IMR-90 (cell line): ENCODE measurements around the gene CYP39A1. TPM values are rescaled to one million over a fixed set of nuclear protein-coding genes. Genes with fewer than 3 reads are reported as not detected.

Source experiments
- ATAC-seq: fragments of 200-7000 bp; cut with Tn5 transposase; 2 replicates; pipeline ENCODE4 v1.9.1; 2020; ENCODE audit warnings: low read depth, mild to moderate bottlenecking, moderate library complexity
- BruUV-seq: library from RNA; stranded (reverse); fragments of 400-500 nt; replicated peaks from 2 replicates; lab custom pipeline; 2021; lab: Mats Ljungman, UMichigan
- CTCF ChIA-PET: fragments of 300-600 bp; formaldehyde crosslinking; extraction: SDS; loops from one replicate; lab custom pipeline; 2021; ENCODE audit warnings: antibody characterized with exemption; lab: Yijun Ruan, JAX
- POLR2A ChIA-PET: fragments of 300-600 bp; sonication (Branson Sonifier 250); formaldehyde crosslinking; loops from one replicate; lab custom pipeline; 2022; ENCODE audit warnings: antibody characterized with exemption; ENCODE audit not compliant: unreplicated experiment; lab: Charles Lee
- DNase-seq: peaks from one replicate; pipeline ENCODE4 v3.0.0; 2013
- H2AFZ ChIP-seq: replicated peaks from 2 replicates; pipeline ENCODE3; 2013; ENCODE audit warnings: low read length, mild to moderate bottlenecking; ENCODE audit not compliant: poor library complexity
- H2AK5ac ChIP-seq: 2 replicates; pipeline ENCODE4 v1.6.1; 2013; ENCODE audit warnings: low read depth, low read length, inconsistent platforms
- H2AK9ac ChIP-seq: replicated peaks from 2 replicates; pipeline ENCODE3; 2013; ENCODE audit warnings: mild to moderate bottlenecking, low read depth, low read length, moderate library complexity; ENCODE audit not compliant: poor library complexity
- H2BK120ac ChIP-seq: 2 replicates; pipeline ENCODE4 v1.6.1; 2013; ENCODE audit warnings: low read depth, low read length, inconsistent platforms
- H2BK15ac ChIP-seq: 3 replicates; pipeline ENCODE4 v1.6.1; 2013; ENCODE audit warnings: low read depth, low read length, inconsistent platforms
- H2BK20ac ChIP-seq: 2 replicates; pipeline ENCODE4 v1.6.1; 2013; ENCODE audit warnings: low read depth, mild to moderate bottlenecking, inconsistent platforms, low read length, moderate library complexity
- H2BK5ac ChIP-seq: 2 replicates; pipeline ENCODE4 v1.6.1; 2013; ENCODE audit warnings: mild to moderate bottlenecking, low read depth, low read length, inconsistent platforms; ENCODE audit not compliant: poor library complexity, severe bottlenecking
- H3K14ac ChIP-seq: replicated peaks from 2 replicates; pipeline ENCODE4 v1.6.1; 2013; ENCODE audit warnings: low read depth, low read length, inconsistent platforms
- H3K18ac ChIP-seq: 2 replicates; pipeline ENCODE4 v1.6.1; 2013; ENCODE audit warnings: low read depth, low read length, control low read depth
- H3K23ac ChIP-seq: 2 replicates; pipeline ENCODE4 v1.6.1; 2013; ENCODE audit warnings: low read depth, low read length, inconsistent platforms
- H3K27ac ChIP-seq: 2 replicates; pipeline ENCODE4 v1.5.1; 2013; ENCODE audit warnings: mild to moderate bottlenecking, control low read depth, low read length; ENCODE audit not compliant: insufficient read depth
- H3K27me3 ChIP-seq: 2 replicates; pipeline ENCODE4 v1.6.1; 2013; ENCODE audit warnings: low read length; ENCODE audit not compliant: control insufficient read depth, insufficient read depth
- H3K36me3 ChIP-seq: 2 replicates; pipeline ENCODE4 v1.6.1; 2013; ENCODE audit warnings: low read length, mixed read lengths; ENCODE audit not compliant: control insufficient read depth, insufficient read depth
- H3K4ac ChIP-seq: 2 replicates; pipeline ENCODE4 v1.6.1; 2013; ENCODE audit warnings: low read depth, low read length, inconsistent platforms
- H3K4me1 ChIP-seq: 2 replicates; pipeline ENCODE4 v1.6.1; 2013; ENCODE audit warnings: low read length, mixed read lengths; ENCODE audit not compliant: control insufficient read depth, insufficient read depth
- H3K4me2 ChIP-seq: 2 replicates; pipeline ENCODE4 v1.6.1; 2013; ENCODE audit warnings: low read depth, mild to moderate bottlenecking, control low read depth, low read length, moderate library complexity
- H3K4me3 ChIP-seq: 2 replicates; pipeline ENCODE4 v1.5.1; 2013; ENCODE audit warnings: low read depth, mild to moderate bottlenecking, control low read depth, low read length, moderate library complexity; ENCODE audit not compliant: insufficient read depth
- H3K56ac ChIP-seq: 2 replicates; pipeline ENCODE4 v1.6.1; 2013; ENCODE audit warnings: low read length, inconsistent platforms; ENCODE audit not compliant: insufficient read depth; ENCODE audit errors: extremely low read depth
- H3K79me1 ChIP-seq, 2 experiments: 2 replicates each; pipeline ENCODE4 v1.6.1; 2013; ENCODE audit warnings: low read length in 2 of 2, inconsistent platforms in 1 of 2, low read depth in 1 of 2
- H3K9ac ChIP-seq: 2 replicates; pipeline ENCODE4 v1.6.1; 2013; ENCODE audit warnings: low read depth, low read length, control low read depth
- H3K9me1 ChIP-seq: 2 replicates; pipeline ENCODE4 v1.6.1; 2013; ENCODE audit warnings: low read length, inconsistent platforms; ENCODE audit not compliant: insufficient read depth
- H3K9me3 ChIP-seq: 2 replicates; pipeline ENCODE4 v1.6.1; 2013; ENCODE audit warnings: low read length; ENCODE audit not compliant: control insufficient read depth, insufficient read depth
- H4K20me1 ChIP-seq: 2 replicates; pipeline ENCODE4 v1.6.1; 2013; ENCODE audit warnings: low read length, inconsistent platforms; ENCODE audit not compliant: insufficient read depth
- H4K5ac ChIP-seq: 2 replicates; pipeline ENCODE4 v1.6.1; 2013; ENCODE audit warnings: mild to moderate bottlenecking, low read depth, low read length, control low read depth
- H4K8ac ChIP-seq, 2 experiments: 2 replicates each; pipeline ENCODE4 v1.6.1; 2013; ENCODE audit warnings: low read depth in 2 of 2, low read length in 2 of 2, control low read depth in 1 of 2, inconsistent platforms in 1 of 2
- H4K91ac ChIP-seq: 2 replicates; pipeline ENCODE4 v1.6.1; 2013; ENCODE audit warnings: low read depth, low read length, inconsistent platforms; ENCODE audit not compliant: insufficient read depth
- BHLHE40 ChIP-seq: fragments of 150-350 bp; IDR thresholded peaks from 2 replicates; pipeline ENCODE4 v1.6.1; 2016; ENCODE audit warnings: mild to moderate bottlenecking, low read depth, low read length
- MAFK ChIP-seq: IDR thresholded peaks from 2 replicates; pipeline ENCODE4 v1.6.1; 2012; ENCODE audit warnings: low read depth, low read length, improper control_type of control experiment
- RAD21 ChIP-seq: IDR thresholded peaks from 2 replicates; pipeline ENCODE4 v1.6.1; 2012; ENCODE audit warnings: low read length, improper control_type of control experiment
- WGBS, 2 experiments: methylation state at CpG; one replicate each; pipeline versions ENCODE4 v1.1.5 to v1.1.7; 2013; ENCODE audit warnings: missing lambda C conversion rate in 2 of 2; ENCODE audit not compliant: insufficient read length in 1 of 2; ENCODE audit errors: extremely low coverage in 2 of 2; 5-methylcytosine and 5-hydroxymethylcytosine counted together
- dilution Hi-C: fragments of 300-500 bp; cut with HindIII; formaldehyde crosslinking; loops from one replicate; pipeline ENCODE4 v1.14.3; 2018; ENCODE audit warnings: low sequenced_read_pairs; ENCODE audit not compliant: unreplicated experiment
- in situ Hi-C: fragments of 300-500 bp; cut with MboI; formaldehyde crosslinking; loops from 3 replicates; pipeline ENCODE4 v1.14.3; 2019; ENCODE audit warnings: low sequenced_read_pairs, inconsistent platforms, mixed read lengths
- intact Hi-C: fragments of 100-400 bp; cut with micrococcal nuclease; formaldehyde crosslinking; loops from 2 replicates; pipeline ENCODE4 v1.10.0; 2022
- polyA plus RNA-seq, 3 experiments: library from polyadenylated mRNA; depleted of rRNA; stranded (reverse); fragments of >200 nt; gene quantifications; 2 replicates each; pipeline ENCODE4 v1.2.3, GENCODE V29; 2012; ENCODE audit warnings: low replicate concordance in 1 of 3
- total RNA-seq: library from RNA; depleted of rRNA; stranded (reverse); fragments of >200 nt; gene quantifications from 2 replicates; pipeline ENCODE4 v1.2.3, GENCODE V29; 2012

Gene CYP39A1
- total and polyA plus RNA-seq, 2 of the 4 experiments (the other 2 are of a cell fraction), result 0.03 TPM; not detected in 1

GRCh38 chr6:46565531-46565930, 87.1 kb downstream of the CYP39A1 start:
- 50% methylated on average over 2 of the region's 3 CpGs; no CpG with 5 or more reads in 1 of the 2 experiments for WGBS, 2 experiments
- CTCF ChIA-PET, result no interaction called here

More at GRCh38 chr6:46565531-46565930, 87.1 kb downstream of the CYP39A1 start:
- no peak overlapping the region for H4K5ac ChIP-seq
- H3K56ac ChIP-seq, result no peak overlapping the region
- H4K8ac ChIP-seq, result no peak overlapping the region
- peak overlapping the region; percentile 58 for H2AFZ ChIP-seq
- no peak overlapping the region for H2BK120ac ChIP-seq
- H4K20me1 ChIP-seq, result no peaks in the 10 kb centered on the region
- no peaks in the 10 kb centered on the region for H3K9me3 ChIP-seq
- H3K9ac ChIP-seq, result no peak overlapping the region
- TF ChIP-seq RAD21 (no peak), MAFK (no peak), BHLHE40 (no peak)
- no peak overlapping the region for H3K27ac ChIP-seq
- H3K36me3 ChIP-seq, result no peaks in the 10 kb centered on the region
- no peaks in the 10 kb centered on the region for H3K9me1 ChIP-seq
- ATAC-seq (no peak), DNase-seq (no peak)
- no peaks in the 10 kb centered on the region for H3K27me3 ChIP-seq
- in situ Hi-C loops, result no loop called here
- no peak overlapping the region for H3K4me3 ChIP-seq
- H3K23ac ChIP-seq, result no peak overlapping the region
- no peak overlapping the region for H3K18ac ChIP-seq
- dilution Hi-C loops, result no loop called here
- no peaks in the 10 kb centered on the region for H3K4me1 ChIP-seq
- no peak overlapping the region for H2BK15ac ChIP-seq
- no peak overlapping the region for H2BK5ac ChIP-seq
- H3K4ac ChIP-seq, result no peak overlapping the region
- H2AK5ac ChIP-seq, result no peak overlapping the region
- POLR2A ChIA-PET, result no interaction called here
- H3K14ac ChIP-seq, result no peak overlapping the region
- no TSS peak for BruUV-seq
- no peak overlapping the region for H3K4me2 ChIP-seq
- H2AK9ac ChIP-seq, result no peak overlapping the region
- no peak overlapping the region for H2BK20ac ChIP-seq
- no peaks in the 10 kb centered on the region for H3K79me1 ChIP-seq
- no peak overlapping the region for H4K91ac ChIP-seq
- intact Hi-C loops, result no loop called here
